ENCODE measurements around the gene HK2.

- TF ChIP-seq EP300 (IDR thresholded peaks at IDR 0.05) (no peak), CTCF (IDR thresholded peaks at IDR 0.05) (no peak), POLR2A (IDR thresholded peaks at IDR 0.05; ENCODE audit: low read length) (no peak), USF2 (IDR thresholded peaks at IDR 0.05) (no peak), REST (IDR thresholded peaks at IDR 0.05) (no peak), JUN (IDR thresholded peaks at IDR 0.05) (no peak), EHMT2 (IDR thresholded peaks at IDR 0.05; ENCODE audit: low read depth) (no peak)
Measured at GRCh38 chr2:74891136-74891764, 57.3 kb downstream of the HK2 start.

Measured in A549 (cell line).